GM18907 (cell line): ENCODE results near the gene GAS1.

Source experiments
- ATAC-seq: cut with Tn5 transposase; IDR thresholded peaks from one replicate; pipeline ENCODE4 v1.9.1; 2021; ENCODE audit warnings: mild to moderate bottlenecking, moderate library complexity; ENCODE audit not compliant: unreplicated experiment

The GAS1 gene

DNA sequence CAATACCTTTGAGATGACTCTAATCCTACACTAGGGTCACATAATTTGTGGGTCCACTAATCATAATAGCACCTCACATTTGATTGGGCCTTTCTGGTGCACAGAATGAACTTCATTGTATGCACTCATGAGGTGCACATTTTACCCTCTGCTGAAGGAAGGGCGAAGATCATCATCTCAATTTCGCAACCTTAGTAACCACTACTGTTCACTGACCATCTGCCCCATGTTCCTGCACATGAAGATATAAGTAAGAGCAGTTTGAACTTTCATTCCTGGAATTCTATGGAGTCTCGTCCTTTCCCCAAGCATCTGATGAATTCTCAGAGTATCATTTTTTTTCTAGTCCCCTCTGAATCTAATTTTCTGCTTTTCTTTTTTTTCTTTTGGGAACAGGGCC lies 21.2 kb downstream of the GAS1 start:
- ATAC-seq, result no peak

DNA sequence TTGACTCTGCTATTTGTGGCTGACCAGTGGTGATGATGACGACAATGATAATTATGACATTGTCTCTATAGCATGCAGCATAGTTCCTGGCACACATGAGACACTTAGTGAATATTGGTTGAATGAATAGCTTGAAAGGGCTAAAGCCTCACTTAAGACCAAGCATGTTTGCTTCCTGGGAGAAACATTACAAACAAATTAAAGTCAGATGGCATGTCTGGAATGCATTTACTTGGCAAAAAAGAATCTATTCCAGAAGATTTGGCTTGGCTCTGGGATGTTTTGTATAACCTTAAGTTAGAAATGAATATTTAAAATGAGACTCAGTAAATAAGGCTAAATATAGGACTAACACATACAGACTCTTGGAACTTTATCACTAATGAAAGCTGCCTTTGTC lies 21.6 kb downstream of the GAS1 start:
- ATAC-seq, result no peak

DNA sequence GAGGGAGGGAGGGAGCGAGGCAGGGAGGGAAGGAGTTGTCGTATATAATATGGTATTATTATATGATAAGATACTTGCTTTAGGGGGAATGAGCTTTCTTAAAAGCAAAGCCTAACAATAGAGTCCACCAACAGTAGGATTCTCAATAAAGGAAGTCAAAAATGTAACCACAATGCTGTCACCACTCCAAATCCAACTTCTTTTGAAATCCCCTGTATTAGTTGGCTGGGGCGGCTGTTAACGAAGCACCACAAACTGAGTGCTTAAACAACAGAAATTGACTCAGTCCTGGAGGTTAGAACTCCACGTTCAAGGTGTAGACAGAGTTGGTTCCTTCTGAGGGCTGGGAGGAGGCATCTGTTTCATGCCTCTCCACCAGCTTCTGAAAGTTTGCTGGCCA lies 23.1 kb downstream of the GAS1 start:
- ATAC-seq, result no peak

GRCh38 chr9:86921151-86921923 lies 26.0 kb downstream of the GAS1 start:
- ATAC-seq, result no peak

DNA sequence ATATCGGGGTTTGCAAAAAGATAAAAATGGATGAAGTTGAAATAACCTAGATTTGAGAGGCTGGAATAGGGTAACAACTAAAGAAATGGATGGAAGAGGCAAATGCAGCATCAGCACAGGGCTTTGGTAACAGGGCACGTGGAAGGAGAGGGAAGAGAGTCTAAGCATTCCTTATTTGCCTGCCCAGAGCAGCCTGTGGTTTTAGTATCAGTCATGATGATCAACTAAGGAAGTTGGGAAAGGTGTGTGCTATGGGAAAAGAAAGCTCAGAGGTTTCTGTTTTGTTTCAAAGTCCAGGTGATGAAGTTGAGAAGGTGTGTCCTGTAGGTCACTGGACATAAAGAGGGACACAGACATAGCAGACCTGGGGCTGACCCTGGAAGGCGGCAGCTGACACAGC lies 28.8 kb downstream of the GAS1 start:
- ATAC-seq, result no peak

DNA sequence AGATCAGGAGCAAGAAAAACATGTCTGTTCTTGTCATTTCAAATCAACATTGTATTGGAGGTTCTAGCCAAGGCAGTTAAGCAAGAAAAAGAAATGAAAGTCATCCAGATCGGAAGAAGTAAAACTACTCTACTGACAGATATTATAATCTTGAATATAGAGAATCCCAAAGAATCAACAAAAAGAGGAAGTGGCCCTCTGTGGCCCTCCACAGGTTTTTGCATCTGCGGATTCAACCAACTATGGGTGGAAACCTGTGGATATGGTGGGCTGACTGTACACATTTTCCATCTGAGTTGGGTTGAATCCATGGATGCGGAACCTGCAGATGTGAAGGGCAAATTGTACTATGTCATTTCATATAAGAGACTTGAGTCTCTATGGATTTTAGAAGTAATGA lies 35.1 kb downstream of the GAS1 start:
- ATAC-seq, result no peak

- no peak for ATAC-seq
Observed at GRCh38 chr9:86909388-86909787, 37.9 kb downstream of the GAS1 start.

DNA sequence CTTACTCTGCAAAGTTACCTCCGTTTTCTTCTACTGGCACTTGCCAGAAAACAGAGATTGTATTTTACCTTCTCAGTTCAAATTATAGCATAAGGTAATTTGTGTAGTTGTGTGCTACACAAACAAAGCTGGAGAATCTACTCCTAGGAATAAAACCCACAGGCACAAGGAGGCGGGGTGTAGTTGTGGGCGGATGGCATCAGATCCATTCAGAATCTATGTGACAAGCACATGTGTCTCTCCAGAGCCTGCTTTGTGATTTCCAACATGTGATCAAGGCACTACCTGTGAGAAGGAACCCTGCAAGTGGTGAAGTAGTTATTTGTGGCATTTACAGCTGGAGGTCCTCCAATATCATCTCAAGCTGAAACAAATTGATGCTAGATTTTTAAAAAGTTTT lies 39.0 kb downstream of the GAS1 start:
- ATAC-seq, result no peak

DNA sequence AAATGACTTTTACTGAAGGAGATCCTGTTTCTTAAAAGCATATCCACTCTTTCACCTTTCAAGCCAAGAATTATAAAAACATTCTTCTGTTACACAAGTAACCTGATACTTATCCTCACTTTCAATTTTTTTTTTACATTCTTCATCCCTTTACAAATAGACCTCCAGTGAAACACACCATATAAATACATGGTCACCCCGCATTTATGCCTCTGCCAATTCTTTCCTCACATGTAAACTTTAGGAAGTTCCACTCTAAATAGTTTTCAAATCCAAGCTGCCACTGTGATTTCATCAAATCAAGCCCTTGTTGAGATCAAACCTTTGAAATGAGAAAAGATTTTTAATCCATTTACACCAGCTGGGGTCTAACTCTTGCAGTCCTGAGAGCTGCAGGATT lies 40.0 kb downstream of the GAS1 start:
- no peak for ATAC-seq

DNA sequence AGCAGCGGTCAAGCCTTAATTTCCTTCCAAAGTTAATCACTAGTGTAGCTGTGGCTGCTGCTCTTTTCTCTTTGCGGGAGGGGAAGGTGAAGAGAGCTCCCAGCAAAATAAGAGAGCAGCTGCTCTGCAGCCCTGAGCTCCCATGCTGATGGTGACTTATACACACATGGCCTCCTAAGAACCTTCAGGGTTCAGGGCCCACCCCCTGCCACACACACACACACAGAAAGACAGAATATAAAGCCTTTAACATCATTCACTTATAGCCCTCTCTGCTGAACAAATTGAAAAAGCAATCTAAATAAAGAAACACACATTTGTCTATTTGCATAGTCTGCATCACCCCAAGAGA lies 43.6 kb downstream of the GAS1 start:
- no peak for ATAC-seq

- ATAC-seq, result no peak
Observed at GRCh38 chr9:86902991-86903733, 44.1 kb downstream of the GAS1 start.

- no peak for ATAC-seq
Observed at GRCh38 chr9:86902586-86902985, 44.7 kb downstream of the GAS1 start.

GRCh38 chr9:86902176-86902575 lies 45.1 kb downstream of the GAS1 start:
- ATAC-seq, result no peak

DNA sequence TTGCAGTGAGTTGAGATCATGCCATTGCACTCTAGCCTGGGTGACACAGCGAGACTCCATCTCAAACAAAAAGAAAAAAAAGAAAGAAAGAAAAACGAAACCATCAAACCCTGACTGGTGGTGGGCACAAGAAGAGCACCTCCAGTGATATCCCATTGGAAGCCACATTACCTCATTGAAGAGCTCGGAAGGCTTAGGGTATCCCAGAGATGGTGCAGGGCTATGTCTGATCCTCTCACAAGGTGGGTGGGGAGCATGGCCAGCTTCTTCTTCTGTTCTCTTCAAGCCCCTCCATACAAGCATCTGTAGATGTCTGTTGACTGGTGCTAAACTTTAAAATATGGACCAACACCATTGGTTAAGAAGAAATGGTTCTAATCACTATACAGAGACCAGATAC lies 45.8 kb downstream of the GAS1 start:
- no peak for ATAC-seq
